Endothelial cell of umbilical vein (primary cell): ENCODE data around the gene NKX1-2. TPM values are rescaled to one million over a fixed set of nuclear protein-coding genes. Genes with fewer than 3 reads are reported as not detected.

Experiments used
- BruUV-seq: library from RNA; stranded (reverse); fragments of 400-500 nt; replicated peaks from 2 replicates; lab custom pipeline; 2021; lab: Mats Ljungman, UMichigan
- CTCF ChIA-PET: fragments of 300-600, 350-600 bp; sonication (Branson Sonifier 250); formaldehyde crosslinking; loops from one replicate; lab custom pipeline; 2021; ENCODE audit warnings: antibody characterized with exemption, inconsistent platforms; lab: Charles Lee
- POLR2A ChIA-PET: fragments of 300-600, 350-600 bp; sonication (Branson Sonifier 250); formaldehyde crosslinking; loops from one replicate; lab custom pipeline; 2021; ENCODE audit warnings: antibody characterized with exemption, inconsistent platforms; lab: Charles Lee
- DNase-seq: peaks from one replicate; pipeline ENCODE4 v3.0.0-alpha.2; 2011; ENCODE audit warnings: low read depth, low spot score
- FAIRE-seq: peaks from 2 replicates; lab custom pipeline; 2011; peaks lifted over from hg19 to GRCh38; lab: Jason Lieb, UNC
- H2AFZ ChIP-seq: 2 replicates; pipeline ENCODE4 v1.6.0; 2012; ENCODE audit warnings: low read depth, low read length, control low read depth, inconsistent platforms
- H3K27ac ChIP-seq: 2 replicates; pipeline ENCODE4 v1.5.1; 2011; ENCODE audit warnings: low read depth, mild to moderate bottlenecking, control low read depth, low read length, moderate library complexity; ENCODE audit not compliant: insufficient read depth
- H3K27me3 ChIP-seq, 2 experiments: 2 replicates each; pipeline versions ENCODE4 v1.6.0 to v1.6.1; 2011; ENCODE audit warnings: low read length in 2 of 2, mixed read lengths in 1 of 2; ENCODE audit not compliant: control insufficient read depth in 2 of 2, insufficient read depth in 2 of 2
- H3K36me3 ChIP-seq, 2 experiments: 2 replicates in 1 of 2; 3 replicates in 1 of 2; pipeline ENCODE4 v1.5.1; 2011; ENCODE audit warnings: low read length in 2 of 2, mild to moderate bottlenecking in 1 of 2, moderate library complexity in 1 of 2; ENCODE audit not compliant: control insufficient read depth in 2 of 2, insufficient read depth in 2 of 2; ENCODE audit errors: extremely low read depth in 1 of 2
- H3K4me1 ChIP-seq: 3 replicates; pipeline ENCODE4 v1.5.1; 2011; ENCODE audit warnings: mild to moderate bottlenecking, low read length; ENCODE audit not compliant: control insufficient read depth, insufficient read depth; ENCODE audit errors: extremely low read depth
- H3K4me2 ChIP-seq: 2 replicates; pipeline ENCODE4 v1.6.1; 2011; ENCODE audit warnings: low read length, control low read depth, mixed read lengths; ENCODE audit not compliant: insufficient read depth
- H3K4me3 ChIP-seq, 3 experiments: fragments of 200-600 bp in 1 of 3; sonication (generic), shearing (Covaris generic) in 1 of 3; replicated peaks in 1 of 3; 2 replicates each; pipeline ENCODE4 v1.5.1; 2011 to 2016; ENCODE audit warnings: control low read depth in 3 of 3, low read length in 3 of 3, mild to moderate bottlenecking in 2 of 3, inconsistent platforms in 1 of 3, low read depth in 1 of 3, moderate library complexity in 1 of 3; ENCODE audit not compliant: insufficient read depth in 1 of 3
- H3K79me2 ChIP-seq: 2 replicates; pipeline ENCODE4 v1.6.0; 2012; ENCODE audit warnings: low read length, inconsistent platforms; ENCODE audit not compliant: control insufficient read depth, insufficient read depth
- H3K9ac ChIP-seq: replicated peaks from 2 replicates; pipeline ENCODE3; 2011; ENCODE audit warnings: low read length, control low read depth; ENCODE audit not compliant: insufficient read depth; ENCODE audit errors: extremely low read depth
- H3K9me1 ChIP-seq: replicated peaks from 3 replicates; pipeline ENCODE4 v1.6.0; 2011; ENCODE audit warnings: mild to moderate bottlenecking, low read length; ENCODE audit not compliant: control insufficient read depth, insufficient read depth; ENCODE audit errors: extremely low read depth
- H3K9me3 ChIP-seq: replicated peaks from 2 replicates; pipeline ENCODE4 v1.5.1; 2012; ENCODE audit warnings: low read length, inconsistent platforms; ENCODE audit not compliant: control insufficient read depth, insufficient read depth
- H4K20me1 ChIP-seq: replicated peaks from 2 replicates; pipeline ENCODE3; 2011; ENCODE audit warnings: mild to moderate bottlenecking, low read length; ENCODE audit not compliant: control insufficient read depth, insufficient read depth; ENCODE audit errors: extremely low read depth
- EZH2 ChIP-seq: IDR thresholded peaks from 2 replicates; pipeline ENCODE4 v1.6.1; 2012; ENCODE audit warnings: borderline replicate concordance, low read depth, mild to moderate bottlenecking, moderate library complexity, low read length, inconsistent platforms; ENCODE audit not compliant: severe bottlenecking
- FOS ChIP-seq: IDR thresholded peaks from 2 replicates; pipeline ENCODE4 v1.6.1; 2011; ENCODE audit warnings: mild to moderate bottlenecking, low read length, moderate library complexity, borderline replicate concordance; ENCODE audit not compliant: insufficient read depth
- GATA2 ChIP-seq: IDR thresholded peaks from 2 replicates; pipeline ENCODE4 v1.7.0; 2011; ENCODE audit warnings: low read depth, mild to moderate bottlenecking, moderate library complexity, mixed read lengths, low read length; ENCODE audit not compliant: insufficient read length, insufficient read depth
- JUN ChIP-seq: IDR thresholded peaks from 2 replicates; pipeline ENCODE4 v1.6.1; 2011; ENCODE audit warnings: borderline replicate concordance, low read depth; ENCODE audit not compliant: insufficient read length, insufficient read depth
- MYC ChIP-seq: IDR thresholded peaks from one replicate; pipeline ENCODE4 v1.6.1; 2011; ENCODE audit warnings: mild to moderate bottlenecking, low read depth, low read length
- POLR2A ChIP-seq: IDR thresholded peaks from 2 replicates; pipeline ENCODE4 v1.6.1; 2012; ENCODE audit warnings: low read depth, mild to moderate bottlenecking, control low read depth, low read length
- POLR2AphosphoS5 ChIP-seq: IDR thresholded peaks from 2 replicates; pipeline ENCODE4 v1.6.1; 2012; ENCODE audit warnings: low read depth, mild to moderate bottlenecking, control low read depth, low read length, moderate library complexity; ENCODE audit not compliant: insufficient read depth
- dilution Hi-C: fragments of 300-500 bp; cut with MboI; formaldehyde crosslinking; loops from one replicate; pipeline ENCODE4 v1.15.0; 2019; ENCODE audit warnings: low sequenced_read_pairs; ENCODE audit not compliant: extremely low pct_ligation_motif_present
- intact Hi-C: fragments of 100-400 bp; cut with micrococcal nuclease; formaldehyde crosslinking; loops from one replicate; pipeline ENCODE4 v1.10.0; 2022
- polyA plus RNA-seq, 4 experiments: library from polyadenylated mRNA; depleted of rRNA in 3 of 4; stranded (reverse) in 3 of 4; unstranded in 1 of 4; fragments of >200 nt; gene quantifications; 2 replicates each; pipeline versions ENCODE4 v1.2.1 to v1.2.3, GENCODE V29; 2011 to 2012; ENCODE audit warnings: missing spikeins in 1 of 4
- total RNA-seq: library from RNA; stranded (reverse); gene quantifications from 2 replicates; pipeline ENCODE4 v1.2.3, GENCODE V29; 2021
- TF ChIP-seq, protein P1 (sequence below): IDR thresholded peaks from 2 replicates; pipeline ENCODE4 v1.6.1; 2011; ENCODE audit not compliant: insufficient read depth, insufficient read length
- TF ChIP-seq, protein P2 (sequence below), 2 donors: IDR thresholded peaks; 1 replicate in 1 of 2; 2 replicates in 1 of 2; pipeline ENCODE4 v1.5.1; 2011; ENCODE audit warnings: low read length in 2 of 2, mild to moderate bottlenecking in 2 of 2, moderate library complexity in 2 of 2, control low read depth in 1 of 2, inconsistent platforms in 1 of 2, low read depth in 1 of 2; ENCODE audit not compliant: insufficient read depth in 1 of 2; ENCODE audit errors: extremely low read depth in 1 of 2

Gene NKX1-2
- total and polyA plus RNA-seq, 2 donors (not counting 3 experiments of a cell fraction or from before 2014, with no cell fraction given), result not detected

GRCh38 chr10:124455441-124455840 is 5.6 kb upstream of the NKX1-2 start:
- intact Hi-C loops, result no loop called here
- no peak overlapping the region for H3K9ac ChIP-seq
- DNase-seq (no peak), FAIRE-seq (no peak)
- H4K20me1 ChIP-seq, result no peaks in the 10 kb centered on the region
- no TSS peak for BruUV-seq
- TF ChIP-seq, protein P1, sequence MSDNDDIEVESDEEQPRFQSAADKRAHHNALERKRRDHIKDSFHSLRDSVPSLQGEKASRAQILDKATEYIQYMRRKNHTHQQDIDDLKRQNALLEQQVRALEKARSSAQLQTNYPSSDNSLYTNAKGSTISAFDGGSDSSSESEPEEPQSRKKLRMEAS, result no peak
- TF ChIP-seq EZH2 (no peak), JUN (no peak), MYC (no peak), FOS (no peak), POLR2A (no peak), POLR2AphosphoS5 (no peak), GATA2 (no peak)
- TF ChIP-seq, protein P2, sequence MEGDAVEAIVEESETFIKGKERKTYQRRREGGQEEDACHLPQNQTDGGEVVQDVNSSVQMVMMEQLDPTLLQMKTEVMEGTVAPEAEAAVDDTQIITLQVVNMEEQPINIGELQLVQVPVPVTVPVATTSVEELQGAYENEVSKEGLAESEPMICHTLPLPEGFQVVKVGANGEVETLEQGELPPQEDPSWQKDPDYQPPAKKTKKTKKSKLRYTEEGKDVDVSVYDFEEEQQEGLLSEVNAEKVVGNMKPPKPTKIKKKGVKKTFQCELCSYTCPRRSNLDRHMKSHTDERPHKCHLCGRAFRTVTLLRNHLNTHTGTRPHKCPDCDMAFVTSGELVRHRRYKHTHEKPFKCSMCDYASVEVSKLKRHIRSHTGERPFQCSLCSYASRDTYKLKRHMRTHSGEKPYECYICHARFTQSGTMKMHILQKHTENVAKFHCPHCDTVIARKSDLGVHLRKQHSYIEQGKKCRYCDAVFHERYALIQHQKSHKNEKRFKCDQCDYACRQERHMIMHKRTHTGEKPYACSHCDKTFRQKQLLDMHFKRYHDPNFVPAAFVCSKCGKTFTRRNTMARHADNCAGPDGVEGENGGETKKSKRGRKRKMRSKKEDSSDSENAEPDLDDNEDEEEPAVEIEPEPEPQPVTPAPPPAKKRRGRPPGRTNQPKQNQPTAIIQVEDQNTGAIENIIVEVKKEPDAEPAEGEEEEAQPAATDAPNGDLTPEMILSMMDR (IDR thresholded peaks at IDR 0.05; ENCODE audit: extremely low read depth in 1 of 2, insufficient read depth in 1 of 2, low read depth in 1 of 2, low read length in 2 of 2), result no peak
- no peaks in the 10 kb centered on the region for H3K79me2 ChIP-seq
- H3K4me2 ChIP-seq, result no peak overlapping the region
- H3K4me1 ChIP-seq, result no peaks in the 10 kb centered on the region
- dilution Hi-C loops, result no loop called here
- H3K27ac ChIP-seq, result no peak overlapping the region
- no peaks in the 10 kb centered on the region for H3K36me3 ChIP-seq
- no peak overlapping the region for H2AFZ ChIP-seq
- CTCF ChIA-PET, result no interaction called here
- peaks cover 40 to 48% of the 10 kb centered on the region in 2 experiments for H3K27me3 ChIP-seq
- no peak overlapping the region for H3K4me3 ChIP-seq
- POLR2A ChIA-PET, result interaction anchor here (0.6 kb wide), 1 partner anchor 1424 kb away, joined by 4 read pairs; no protein-coding TSS in a partner anchor
- no peaks in the 10 kb centered on the region for H3K9me3 ChIP-seq
- no peaks in the 10 kb centered on the region for H3K9me1 ChIP-seq
